ENCODE data around the gene VAPB. TPM values are rescaled to one million over a fixed set of nuclear protein-coding genes. Genes with fewer than 3 reads are reported as not detected.

Gene VAPB
- total RNA-seq, 4 donors from 2014 or later, result 24.1 to 81.0 (median 48.4) TPM

- H3K4me3 ChIP-seq, result no peak overlapping the region
- no peak for TF ChIP-seq POLR2A (IDR thresholded peaks at IDR 0.05)
- TF ChIP-seq CTCF (IDR thresholded peaks at IDR 0.05), result no peak
- peaks cover 0 to 7% of the 10 kb centered on the region in 2 donors for H3K4me1 ChIP-seq
- H3K9me3 ChIP-seq, result no peaks in the 10 kb centered on the region
- no peaks in the 10 kb centered on the region for H3K27me3 ChIP-seq
- no peak overlapping the region for H3K27ac ChIP-seq
- intact Hi-C loops (cut with DNase I; ENCODE audit: low total_unique reads), result no loop called here
- H3K36me3 ChIP-seq, result no peaks in the 10 kb centered on the region
- DNase-seq, result no peak
Observed at GRCh38 chr20:58466095-58466708, 77.2 kb downstream of the VAPB start.

GRCh38 chr20:58466729-58467571, 77.9 kb downstream of the VAPB start:
- Histone ChIP-seq H3K4me1 (peaks cover 0 to 14% of the 10 kb centered on the region in 2 donors), H3K36me3 (no peaks in the 10 kb centered on the region), H3K27ac (no peak overlapping the region), H3K27me3 (no peaks in the 10 kb centered on the region), H3K4me3 (no peak overlapping the region), H3K9me3 (no peaks in the 10 kb centered on the region)
- TF ChIP-seq CTCF (IDR thresholded peaks at IDR 0.05) (no peak), POLR2A (IDR thresholded peaks at IDR 0.05) (no peak)
- intact Hi-C loops (cut with DNase I; ENCODE audit: low total_unique reads), result no loop called here
- no peak for DNase-seq

- no peaks in the 10 kb centered on the region for H3K9me3 ChIP-seq
- TF ChIP-seq POLR2A (IDR thresholded peaks at IDR 0.05) (no peak), CTCF (IDR thresholded peaks at IDR 0.05) (no peak)
- H3K4me1 ChIP-seq, result peaks cover 0 to 15% of the 10 kb centered on the region in 2 donors
- no peak overlapping the region for H3K27ac ChIP-seq
- no peaks in the 10 kb centered on the region for H3K27me3 ChIP-seq
- H3K36me3 ChIP-seq, result no peaks in the 10 kb centered on the region
- H3K4me3 ChIP-seq, result no peak overlapping the region
- peak; percentile 46 to 63 for DNase-seq
- intact Hi-C loops (cut with DNase I; ENCODE audit: low total_unique reads), result no loop called here
Observed at GRCh38 chr20:58467572-58468527, 78.8 kb downstream of the VAPB start.

- intact Hi-C loops (cut with DNase I; ENCODE audit: low total_unique reads), result no loop called here
- Histone ChIP-seq H3K4me1 (peaks cover 0 to 15% of the 10 kb centered on the region in 2 donors), H3K27ac (no peak overlapping the region), H3K27me3 (no peaks in the 10 kb centered on the region), H3K4me3 (no peak overlapping the region), H3K36me3 (no peaks in the 10 kb centered on the region), H3K9me3 (no peaks in the 10 kb centered on the region)
- TF ChIP-seq CTCF (IDR thresholded peaks at IDR 0.05) (no peak), POLR2A (IDR thresholded peaks at IDR 0.05) (no peak)
- no peak for DNase-seq
Observed at GRCh38 chr20:58469616-58470015, 80.6 kb downstream of the VAPB start.
